Breast epithelium (tissue), 3 donors: ENCODE data around the gene GNA12.

Source experiments
- POLR2A ChIP-seq: fragments of 450-650 bp; IDR thresholded peaks from one replicate; pipeline ENCODE4 v1.6.1; 2016; ENCODE audit warnings: antibody characterized with exemption, mild to moderate bottlenecking, moderate library complexity
- POLR2AphosphoS5 ChIP-seq, 3 donors: sonication (generic); formaldehyde crosslinking; IDR thresholded peaks; one replicate each; pipeline ENCODE4 v1.6.1; 2017; ENCODE audit warnings: antibody characterized with exemption in 3 of 3
- TF ChIP-seq, protein P1 (sequence below), 3 donors: fragments of 450-650 bp; IDR thresholded peaks; one replicate each; pipeline ENCODE4 v1.5.1; 2016 to 2017; ENCODE audit warnings: antibody characterized with exemption in 3 of 3, mild to moderate bottlenecking in 3 of 3, moderate library complexity in 3 of 3

DNA sequence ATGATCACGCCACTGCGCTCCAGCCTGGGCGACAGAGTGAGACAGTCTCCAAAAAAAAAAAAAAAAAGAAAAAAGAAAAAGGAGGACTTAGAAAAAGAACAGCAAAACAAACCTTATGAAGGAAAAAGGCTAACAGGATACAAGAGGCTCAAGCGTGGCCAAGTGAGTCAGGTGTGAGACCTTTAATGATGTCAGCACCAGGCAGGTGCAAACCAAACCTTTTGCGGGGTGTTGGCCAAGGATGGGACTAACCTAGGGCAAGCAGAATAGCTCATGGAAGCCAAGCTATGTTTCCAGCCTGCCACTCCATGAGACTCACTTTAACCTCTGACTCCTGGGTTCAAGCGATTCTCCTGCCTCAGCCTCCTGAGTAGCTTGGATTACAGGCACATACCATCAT is 11.3 kb upstream of the GNA12 start:
- no peak for TF ChIP-seq POLR2AphosphoS5 (IDR thresholded peaks at IDR 0.05)
- TF ChIP-seq, protein P1, sequence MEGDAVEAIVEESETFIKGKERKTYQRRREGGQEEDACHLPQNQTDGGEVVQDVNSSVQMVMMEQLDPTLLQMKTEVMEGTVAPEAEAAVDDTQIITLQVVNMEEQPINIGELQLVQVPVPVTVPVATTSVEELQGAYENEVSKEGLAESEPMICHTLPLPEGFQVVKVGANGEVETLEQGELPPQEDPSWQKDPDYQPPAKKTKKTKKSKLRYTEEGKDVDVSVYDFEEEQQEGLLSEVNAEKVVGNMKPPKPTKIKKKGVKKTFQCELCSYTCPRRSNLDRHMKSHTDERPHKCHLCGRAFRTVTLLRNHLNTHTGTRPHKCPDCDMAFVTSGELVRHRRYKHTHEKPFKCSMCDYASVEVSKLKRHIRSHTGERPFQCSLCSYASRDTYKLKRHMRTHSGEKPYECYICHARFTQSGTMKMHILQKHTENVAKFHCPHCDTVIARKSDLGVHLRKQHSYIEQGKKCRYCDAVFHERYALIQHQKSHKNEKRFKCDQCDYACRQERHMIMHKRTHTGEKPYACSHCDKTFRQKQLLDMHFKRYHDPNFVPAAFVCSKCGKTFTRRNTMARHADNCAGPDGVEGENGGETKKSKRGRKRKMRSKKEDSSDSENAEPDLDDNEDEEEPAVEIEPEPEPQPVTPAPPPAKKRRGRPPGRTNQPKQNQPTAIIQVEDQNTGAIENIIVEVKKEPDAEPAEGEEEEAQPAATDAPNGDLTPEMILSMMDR (IDR thresholded peaks at IDR 0.05), result no peak
- no peak for TF ChIP-seq POLR2A
